ENCODE measurements around the gene CADM1. TPM values are rescaled to one million over a fixed set of nuclear protein-coding genes. Genes with fewer than 3 reads are reported as not detected.
A peak's percentile ranks its signal among the peaks of the same experiment; 100 is the strongest.

The CADM1 gene
- total RNA-seq, 1 donor from 2014 or later: 35.0 TPM

DNA sequence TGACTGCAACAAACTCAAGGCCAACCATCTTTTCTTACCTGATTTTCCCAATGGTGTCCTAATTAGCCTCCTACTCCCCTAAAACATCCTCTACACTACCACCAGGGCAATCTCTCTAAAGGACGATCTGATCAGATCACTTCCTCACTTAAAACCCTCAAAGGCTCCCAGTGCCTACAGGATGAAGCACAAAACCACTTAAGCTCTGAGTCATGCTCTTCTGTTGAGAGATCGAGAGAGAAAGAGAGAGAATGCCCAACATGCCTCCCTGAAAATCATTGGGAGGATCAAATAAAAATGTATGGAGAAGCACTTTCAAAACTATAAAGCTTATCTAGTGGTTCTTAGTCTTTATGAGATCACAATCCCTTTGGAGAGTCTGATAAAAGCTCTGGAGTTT is 171.1 kb downstream of the CADM1 start:
- no peaks in the 10 kb centered on the region for H3K4me1 ChIP-seq (ENCODE audit: control insufficient read depth in 3 of 3, insufficient read depth in 3 of 3, low read length in 3 of 3)
- H3K9me3 ChIP-seq (ENCODE audit: control insufficient read depth in 3 of 3, low read length in 3 of 3): no peaks in the 10 kb centered on the region
- H3K27ac ChIP-seq (ENCODE audit: low read depth, low read length): no peak overlapping the region
- H3K27me3 ChIP-seq (ENCODE audit: control insufficient read depth in 3 of 3, insufficient read depth in 3 of 3, low read length in 3 of 3): no peaks in the 10 kb centered on the region
- H3K36me3 ChIP-seq (ENCODE audit: control insufficient read depth in 3 of 3, insufficient read depth in 3 of 3, low read length in 3 of 3): no peaks in the 10 kb centered on the region
- H3K9ac ChIP-seq (ENCODE audit: low read depth in 1 of 3, low read length in 3 of 3): no peak overlapping the region
- H3K4me3 ChIP-seq (ENCODE audit: low read length in 3 of 3): no peak overlapping the region

DNA sequence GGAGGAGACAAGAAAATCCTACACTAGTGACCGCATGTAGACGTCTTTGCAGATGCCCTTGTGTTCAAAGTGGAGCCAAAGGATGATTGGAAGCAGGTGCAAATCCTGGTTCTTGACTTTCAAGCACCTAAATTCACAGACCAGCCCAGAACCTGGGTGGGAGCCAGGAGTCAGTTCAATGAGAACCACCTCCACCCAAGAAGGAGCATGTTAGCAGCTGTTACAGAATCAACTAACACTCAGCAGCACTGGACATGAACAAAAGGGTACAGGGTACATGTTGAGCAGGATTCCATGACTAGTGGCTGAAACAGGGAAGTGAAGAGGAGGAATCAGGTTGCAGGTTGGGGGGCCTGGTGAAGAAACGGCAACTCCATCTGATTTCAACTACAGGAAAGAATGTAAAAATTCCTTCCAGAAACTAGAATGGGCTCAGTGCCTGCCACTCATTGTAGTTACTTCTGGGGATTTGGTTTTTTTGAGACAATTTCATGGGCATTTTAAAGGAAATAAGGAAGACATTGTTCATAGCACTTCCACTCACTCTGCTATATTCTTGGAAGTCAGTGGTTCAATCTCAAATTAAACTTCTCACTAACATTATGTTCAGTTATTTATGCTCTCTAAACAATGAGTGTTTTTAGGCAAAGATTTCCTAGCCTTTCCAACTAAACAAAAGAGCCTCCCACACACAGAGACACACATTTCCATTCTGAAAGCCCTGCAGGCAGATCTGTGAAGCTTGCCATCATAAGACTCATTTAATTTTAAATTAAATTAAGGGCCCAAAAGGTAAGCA is 173.3 kb downstream of the CADM1 start:
- Histone ChIP-seq H3K4me3 (ENCODE audit: low read length in 3 of 3) (no peak overlapping the region), H3K36me3 (ENCODE audit: control insufficient read depth in 3 of 3, insufficient read depth in 3 of 3, low read length in 3 of 3) (no peaks in the 10 kb centered on the region), H3K4me1 (ENCODE audit: control insufficient read depth in 3 of 3, insufficient read depth in 3 of 3, low read length in 3 of 3) (no peaks in the 10 kb centered on the region), H3K27me3 (ENCODE audit: control insufficient read depth in 3 of 3, insufficient read depth in 3 of 3, low read length in 3 of 3) (no peaks in the 10 kb centered on the region), H3K9ac (ENCODE audit: low read depth in 1 of 3, low read length in 3 of 3) (no peak overlapping the region), H3K9me3 (ENCODE audit: control insufficient read depth in 3 of 3, low read length in 3 of 3) (no peaks in the 10 kb centered on the region), H3K27ac (ENCODE audit: low read depth, low read length) (no peak overlapping the region)

DNA sequence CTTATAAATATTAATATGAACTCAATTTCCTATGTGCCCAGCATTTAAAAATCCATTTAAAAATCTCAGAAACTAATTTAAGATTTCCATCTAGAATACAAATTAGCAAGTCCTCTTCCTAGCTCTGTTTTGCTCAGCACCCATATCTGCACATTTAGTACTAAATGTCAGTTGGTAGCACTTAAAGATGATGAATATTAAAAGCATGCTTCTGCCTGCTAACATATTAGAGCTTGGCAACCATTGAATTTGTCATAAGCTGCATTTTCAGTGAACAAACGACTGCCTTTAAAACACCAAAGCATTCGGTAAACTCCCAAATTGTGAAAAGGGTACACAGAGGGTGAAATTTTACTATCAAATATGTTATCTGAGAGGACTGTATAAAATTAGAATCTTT is 177.7 kb downstream of the CADM1 start:
- no peaks in the 10 kb centered on the region for H3K27me3 ChIP-seq (ENCODE audit: control insufficient read depth in 3 of 3, insufficient read depth in 3 of 3, low read length in 3 of 3)
- H3K27ac ChIP-seq (ENCODE audit: low read depth, low read length): no peak overlapping the region
- H3K4me3 ChIP-seq (ENCODE audit: low read length in 3 of 3): no peak overlapping the region
- H3K36me3 ChIP-seq (ENCODE audit: control insufficient read depth in 3 of 3, insufficient read depth in 3 of 3, low read length in 3 of 3): no peaks in the 10 kb centered on the region
- no peak overlapping the region for H3K9ac ChIP-seq (ENCODE audit: low read depth in 1 of 3, low read length in 3 of 3)
- peaks cover 3 to 15% (median 9%) of the 10 kb centered on the region in 3 donors for H3K4me1 ChIP-seq (ENCODE audit: control insufficient read depth in 3 of 3, insufficient read depth in 3 of 3, low read length in 3 of 3)
- H3K9me3 ChIP-seq (ENCODE audit: control insufficient read depth in 3 of 3, low read length in 3 of 3): no peaks in the 10 kb centered on the region

DNA sequence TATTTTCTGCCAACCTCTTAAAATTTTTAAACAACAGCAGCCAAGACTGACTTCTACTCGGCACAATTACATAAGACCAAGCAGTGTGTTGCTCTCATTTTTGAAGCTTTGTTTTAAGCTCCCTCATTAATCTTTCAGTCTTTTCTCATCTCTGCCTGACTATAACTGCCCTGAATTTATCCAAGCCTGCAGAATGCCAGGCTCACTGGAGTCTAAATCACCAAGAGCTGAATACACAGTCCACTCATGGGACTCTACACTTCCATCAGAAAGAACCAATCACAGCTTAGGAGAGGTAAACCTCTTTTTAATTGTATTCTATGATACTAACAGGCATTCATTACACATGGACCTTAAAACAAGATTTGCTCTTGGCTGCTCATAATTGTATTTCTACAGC is 178.7 kb downstream of the CADM1 start:
- H3K4me1 ChIP-seq (ENCODE audit: control insufficient read depth in 3 of 3, insufficient read depth in 3 of 3, low read length in 3 of 3): peaks cover 3 to 16% (median 9%) of the 10 kb centered on the region in 3 donors
- H3K27ac ChIP-seq (ENCODE audit: low read depth, low read length): no peak overlapping the region
- H3K4me3 ChIP-seq (ENCODE audit: low read length in 3 of 3): no peak overlapping the region

DNA sequence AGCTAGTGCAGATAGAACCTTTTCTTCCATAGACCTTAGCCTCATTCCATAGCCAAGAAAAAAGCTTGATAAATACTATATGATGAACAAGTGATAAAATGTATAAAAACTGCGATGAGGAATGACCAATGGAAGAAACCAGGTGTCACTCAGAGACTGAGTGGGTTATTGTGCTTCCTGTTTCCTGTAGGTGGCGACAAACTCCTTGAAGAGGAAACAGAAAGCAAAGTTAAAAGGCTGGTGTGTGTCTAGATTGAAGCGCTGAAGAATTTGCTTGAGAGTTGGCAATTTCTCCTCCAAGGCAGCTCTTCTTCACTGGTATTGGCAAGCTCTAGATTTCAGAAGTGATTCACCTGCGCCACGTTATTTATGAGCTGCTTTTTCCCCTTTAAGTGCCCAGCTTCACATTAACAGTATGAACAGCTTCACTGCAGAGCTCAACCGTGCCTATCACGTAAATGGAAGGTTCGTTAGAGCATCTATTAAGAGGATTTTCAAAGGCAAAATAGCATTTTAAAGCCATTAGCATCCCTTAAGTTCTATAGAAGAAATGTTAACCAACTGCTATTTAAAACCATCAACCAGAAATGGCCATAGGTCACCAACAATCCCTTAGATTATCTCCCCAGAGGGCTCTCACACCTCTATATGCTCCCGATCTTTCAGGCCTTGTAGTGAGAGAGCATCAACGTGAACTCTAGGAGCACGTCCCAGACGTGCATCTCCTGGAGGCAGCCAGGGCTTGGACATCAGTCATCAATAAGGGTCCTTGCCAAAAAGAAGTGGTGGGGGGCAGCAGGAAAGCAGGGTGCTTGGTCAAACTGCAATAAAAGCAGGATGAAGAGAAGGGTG is 179.4 kb downstream of the CADM1 start:
- Histone ChIP-seq H3K4me3 (ENCODE audit: low read length in 3 of 3) (peak overlapping the region; percentile 36 to 73 (median 63)), H3K36me3 (ENCODE audit: control insufficient read depth in 3 of 3, insufficient read depth in 3 of 3, low read length in 3 of 3) (no peaks in the 10 kb centered on the region), H3K4me1 (ENCODE audit: control insufficient read depth in 3 of 3, insufficient read depth in 3 of 3, low read length in 3 of 3) (peaks cover 3 to 16% (median 9%) of the 10 kb centered on the region in 3 donors), H3K27ac (ENCODE audit: low read depth, low read length) (no peak overlapping the region), H3K27me3 (ENCODE audit: control insufficient read depth in 3 of 3, insufficient read depth in 3 of 3, low read length in 3 of 3) (no peaks in the 10 kb centered on the region), H3K9ac (ENCODE audit: low read depth in 1 of 3, low read length in 3 of 3) (peak overlapping the region; percentile 42 to 54 (median 52)), H3K9me3 (ENCODE audit: control insufficient read depth in 3 of 3, low read length in 3 of 3) (no peaks in the 10 kb centered on the region)

More for the DNA sequence above, 178.7 kb downstream of the CADM1 start:
- H3K27me3 ChIP-seq (ENCODE audit: control insufficient read depth in 3 of 3, insufficient read depth in 3 of 3, low read length in 3 of 3): no peaks in the 10 kb centered on the region
- H3K9me3 ChIP-seq (ENCODE audit: control insufficient read depth in 3 of 3, low read length in 3 of 3): no peaks in the 10 kb centered on the region
- no peaks in the 10 kb centered on the region for H3K36me3 ChIP-seq (ENCODE audit: control insufficient read depth in 3 of 3, insufficient read depth in 3 of 3, low read length in 3 of 3)
- H3K9ac ChIP-seq (ENCODE audit: low read depth in 1 of 3, low read length in 3 of 3): no peak overlapping the region

DNA sequence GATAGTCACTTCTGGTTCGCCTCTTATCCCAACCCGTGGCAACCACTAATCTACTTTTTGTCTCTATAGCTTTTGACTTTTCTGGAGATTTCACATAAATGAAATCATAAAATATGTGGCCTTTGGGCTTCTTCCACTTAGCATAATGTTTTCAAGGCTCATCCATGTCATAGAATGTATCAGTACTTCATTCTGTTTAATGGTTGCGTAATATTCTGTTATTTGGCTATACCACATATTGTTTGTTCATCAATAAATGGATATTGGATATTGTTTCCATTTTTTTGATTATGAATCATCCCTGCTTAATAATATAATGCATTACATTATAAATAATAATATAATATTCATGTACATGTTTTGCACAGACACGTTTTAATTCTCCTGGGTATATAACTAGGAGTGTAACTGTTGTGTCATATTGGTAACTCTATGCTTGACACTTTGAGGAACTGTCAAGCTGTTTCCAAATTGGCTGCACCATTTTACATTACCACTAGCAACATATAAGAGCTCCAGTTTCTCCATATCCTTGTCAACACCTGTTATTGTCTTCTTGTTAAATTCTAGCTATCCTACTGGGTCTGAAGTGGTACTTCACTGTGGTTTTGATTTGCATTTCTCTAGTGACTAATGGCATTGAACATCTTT is 181.5 kb downstream of the CADM1 start:
- Histone ChIP-seq H3K4me1 (ENCODE audit: control insufficient read depth in 3 of 3, insufficient read depth in 3 of 3, low read length in 3 of 3) (peaks cover 3 to 16% (median 9%) of the 10 kb centered on the region in 3 donors), H3K27me3 (ENCODE audit: control insufficient read depth in 3 of 3, insufficient read depth in 3 of 3, low read length in 3 of 3) (no peaks in the 10 kb centered on the region), H3K4me3 (ENCODE audit: low read length in 3 of 3) (no peak overlapping the region), H3K36me3 (ENCODE audit: control insufficient read depth in 3 of 3, insufficient read depth in 3 of 3, low read length in 3 of 3) (no peaks in the 10 kb centered on the region), H3K9ac (ENCODE audit: low read depth in 1 of 3, low read length in 3 of 3) (no peak overlapping the region), H3K27ac (ENCODE audit: low read depth, low read length) (no peak overlapping the region), H3K9me3 (ENCODE audit: control insufficient read depth in 3 of 3, low read length in 3 of 3) (no peaks in the 10 kb centered on the region)

DNA sequence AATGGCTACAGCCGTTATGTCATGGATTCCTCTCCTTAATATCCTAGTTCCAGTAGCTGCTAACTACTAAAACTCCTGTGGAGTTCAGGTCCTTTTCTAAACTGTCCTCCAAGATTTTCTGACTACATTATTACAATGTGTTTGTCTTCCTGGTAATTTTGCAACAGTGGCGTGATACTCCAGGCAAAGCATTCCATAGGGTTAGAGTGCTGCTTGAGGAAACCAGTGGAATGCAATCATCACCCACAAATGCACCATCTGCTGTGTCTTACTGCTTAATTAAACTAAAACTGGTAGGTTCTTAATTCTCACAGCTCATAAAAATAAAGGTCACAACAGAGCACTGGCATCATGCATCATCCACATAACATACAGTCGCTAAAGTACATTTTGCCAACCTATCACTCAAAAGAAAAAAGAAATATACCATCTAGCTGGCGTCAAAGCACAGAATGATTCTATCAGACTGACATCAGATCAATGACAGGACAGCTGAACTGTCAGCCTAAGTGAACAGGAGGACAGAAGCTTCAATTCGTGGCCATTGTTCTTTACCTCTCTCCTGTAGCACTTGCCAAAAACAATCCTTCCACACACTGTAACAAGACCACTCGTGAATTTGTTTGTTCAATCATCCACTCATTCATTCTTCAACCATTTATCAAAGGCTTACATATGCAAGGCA is 182.5 kb downstream of the CADM1 start:
- Histone ChIP-seq H3K27me3 (ENCODE audit: control insufficient read depth in 3 of 3, insufficient read depth in 3 of 3, low read length in 3 of 3) (no peaks in the 10 kb centered on the region), H3K36me3 (ENCODE audit: control insufficient read depth in 3 of 3, insufficient read depth in 3 of 3, low read length in 3 of 3) (no peaks in the 10 kb centered on the region), H3K4me1 (ENCODE audit: control insufficient read depth in 3 of 3, insufficient read depth in 3 of 3, low read length in 3 of 3) (peaks cover 3 to 16% (median 9%) of the 10 kb centered on the region in 3 donors), H3K9me3 (ENCODE audit: control insufficient read depth in 3 of 3, low read length in 3 of 3) (no peaks in the 10 kb centered on the region), H3K9ac (ENCODE audit: low read depth in 1 of 3, low read length in 3 of 3) (no peak overlapping the region), H3K4me3 (ENCODE audit: low read length in 3 of 3) (no peak overlapping the region), H3K27ac (ENCODE audit: low read depth, low read length) (no peak overlapping the region)

DNA sequence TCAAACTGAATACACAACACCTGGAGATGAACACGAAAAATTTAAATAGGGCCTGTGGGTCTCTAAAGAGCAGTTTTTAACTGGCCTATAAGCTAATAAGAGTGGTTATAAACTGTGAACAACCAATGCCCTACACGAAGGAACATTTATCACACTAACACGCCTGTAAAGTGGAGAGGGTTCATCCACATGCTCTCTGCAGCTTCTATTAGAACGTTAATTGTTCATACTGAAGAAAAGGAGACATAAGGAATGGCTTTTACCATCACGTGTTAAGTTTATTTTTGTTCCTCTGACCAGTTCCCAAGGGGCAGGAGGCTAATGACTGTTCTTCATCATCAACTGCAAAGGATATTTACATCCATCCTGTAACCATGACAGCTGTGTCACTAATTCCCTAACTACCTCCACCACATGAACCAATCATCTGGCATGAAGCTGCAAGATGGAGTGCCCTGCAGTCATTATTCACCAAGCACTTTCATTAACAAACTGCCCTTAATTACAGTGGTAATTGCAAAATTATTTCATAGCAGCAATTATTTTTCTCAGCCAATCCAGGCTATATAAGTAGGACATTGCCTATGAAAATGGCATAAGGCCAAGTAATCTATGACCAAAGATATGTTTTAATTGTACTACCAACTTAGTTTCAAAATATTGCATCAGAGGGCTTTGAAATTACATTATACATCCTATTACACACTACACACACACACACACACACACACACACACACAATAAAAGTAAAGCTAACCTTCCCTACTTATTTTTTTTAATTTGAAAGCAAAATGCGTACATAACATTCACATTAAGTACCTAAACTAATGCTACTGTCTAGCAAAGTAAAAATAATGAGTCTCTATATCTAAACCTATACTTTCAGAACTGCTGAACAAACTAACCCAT is 186.7 kb downstream of the CADM1 start:
- peaks cover 0 to 7% (median 4%) of the 10 kb centered on the region in 3 donors for H3K4me1 ChIP-seq (ENCODE audit: control insufficient read depth in 3 of 3, insufficient read depth in 3 of 3, low read length in 3 of 3)

DNA sequence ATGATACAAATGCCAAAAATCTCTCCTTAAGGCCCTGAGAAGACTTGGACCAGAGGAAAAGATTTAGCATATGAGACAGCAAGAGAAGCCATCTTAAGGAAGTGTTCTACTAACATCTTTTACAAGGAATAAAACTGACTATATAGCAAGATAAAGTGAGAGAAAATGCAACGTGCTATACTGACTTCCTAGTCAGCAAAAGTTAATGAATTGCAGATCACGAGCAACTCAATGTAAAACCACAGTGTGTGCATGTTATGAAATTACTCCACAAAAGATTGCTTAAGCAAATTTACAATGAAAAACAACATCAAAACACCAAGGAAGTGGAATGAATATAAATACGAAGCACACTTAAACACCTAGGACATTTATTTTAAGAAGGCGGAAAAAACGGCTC is 187.5 kb downstream of the CADM1 start:
- H3K36me3 ChIP-seq (ENCODE audit: control insufficient read depth in 3 of 3, insufficient read depth in 3 of 3, low read length in 3 of 3): no peaks in the 10 kb centered on the region
- H3K27ac ChIP-seq (ENCODE audit: low read depth, low read length): no peak overlapping the region
- H3K4me3 ChIP-seq (ENCODE audit: low read length in 3 of 3): no peak overlapping the region
- no peak overlapping the region for H3K9ac ChIP-seq (ENCODE audit: low read depth in 1 of 3, low read length in 3 of 3)
- H3K9me3 ChIP-seq (ENCODE audit: control insufficient read depth in 3 of 3, low read length in 3 of 3): no peaks in the 10 kb centered on the region
- peaks cover 0 to 3% (median 0%) of the 10 kb centered on the region in 3 donors for H3K4me1 ChIP-seq (ENCODE audit: control insufficient read depth in 3 of 3, insufficient read depth in 3 of 3, low read length in 3 of 3)
- H3K27me3 ChIP-seq (ENCODE audit: control insufficient read depth in 3 of 3, insufficient read depth in 3 of 3, low read length in 3 of 3): no peaks in the 10 kb centered on the region

More for the DNA sequence above, 186.7 kb downstream of the CADM1 start:
- Histone ChIP-seq H3K9ac (ENCODE audit: low read depth in 1 of 3, low read length in 3 of 3) (no peak overlapping the region), H3K4me3 (ENCODE audit: low read length in 3 of 3) (no peak overlapping the region), H3K9me3 (ENCODE audit: control insufficient read depth in 3 of 3, low read length in 3 of 3) (no peaks in the 10 kb centered on the region), H3K27me3 (ENCODE audit: control insufficient read depth in 3 of 3, insufficient read depth in 3 of 3, low read length in 3 of 3) (no peaks in the 10 kb centered on the region), H3K36me3 (ENCODE audit: control insufficient read depth in 3 of 3, insufficient read depth in 3 of 3, low read length in 3 of 3) (no peaks in the 10 kb centered on the region), H3K27ac (ENCODE audit: low read depth, low read length) (no peak overlapping the region)
